ENCODE measurements around the gene MAN2A1.

Gene MAN2A1

DNA sequence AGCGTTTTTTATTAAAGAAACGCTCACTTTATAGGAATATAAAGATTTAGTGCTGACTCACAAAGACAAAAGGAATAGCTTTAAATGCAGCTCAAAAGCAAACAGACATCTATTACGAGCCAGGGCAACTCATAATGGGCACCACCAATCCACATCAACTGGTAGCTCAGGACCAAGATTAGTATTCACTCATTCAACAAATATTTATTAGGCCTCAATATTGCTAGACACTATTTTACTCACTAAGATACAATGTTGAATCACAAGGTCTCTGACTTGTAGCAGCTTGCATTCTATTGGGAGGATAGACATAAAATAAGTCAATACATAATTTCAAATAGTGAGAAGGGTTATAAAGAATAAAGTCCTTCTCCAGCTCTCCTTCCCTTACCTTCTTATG, 8.0 kb upstream of the MAN2A1 start:
- no peak for DNase-seq (ENCODE audit: low read depth in 4 of 4, low spot score in 1 of 4)

DNA sequence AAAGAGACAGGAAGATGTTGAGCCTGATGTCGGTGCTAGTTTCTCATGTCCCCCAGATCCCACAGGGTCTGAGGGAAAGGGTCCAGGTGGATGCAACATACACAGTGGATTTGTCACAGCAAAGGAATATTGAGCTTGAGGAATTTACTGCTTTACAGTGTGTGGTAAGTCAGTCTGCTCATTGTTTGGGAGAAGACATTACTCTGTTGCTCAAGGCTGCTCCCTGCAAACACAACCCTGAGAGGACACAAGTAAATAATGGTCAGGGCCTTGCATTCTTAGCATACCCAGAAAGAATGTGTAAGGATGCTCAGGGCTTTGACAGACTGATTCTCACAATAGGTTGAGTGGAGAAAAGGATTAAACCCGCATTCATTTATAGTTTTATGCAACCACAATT, 7.3 kb upstream of the MAN2A1 start:
- no peak for DNase-seq (ENCODE audit: low read depth in 4 of 4, low spot score in 1 of 4)

- no peak for DNase-seq (ENCODE audit: low read depth in 4 of 4, low spot score in 1 of 4)
Measured at GRCh38 chr5:109685916-109686315, 3.8 kb upstream of the MAN2A1 start.

DNA sequence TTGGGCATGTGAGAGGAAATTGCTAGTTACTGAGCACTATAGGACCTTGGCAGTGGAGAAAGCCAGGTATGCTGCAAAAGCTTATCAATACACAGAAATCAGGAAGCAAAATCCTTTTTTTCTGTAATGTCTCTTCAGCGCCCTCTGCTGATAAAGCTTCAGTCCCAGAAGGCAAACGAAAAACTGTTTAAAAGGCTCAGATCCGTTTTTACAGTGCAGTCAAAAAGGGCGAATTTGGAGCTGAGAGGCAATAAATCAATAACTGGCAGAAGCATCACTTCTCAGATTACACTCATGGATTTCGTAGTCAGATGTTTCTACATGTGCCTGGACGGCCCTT, 1.1 kb upstream of the MAN2A1 start:
- peak in 1 of 4 experiments; percentile 5 for DNase-seq (ENCODE audit: low read depth in 4 of 4, low spot score in 1 of 4)

DNA sequence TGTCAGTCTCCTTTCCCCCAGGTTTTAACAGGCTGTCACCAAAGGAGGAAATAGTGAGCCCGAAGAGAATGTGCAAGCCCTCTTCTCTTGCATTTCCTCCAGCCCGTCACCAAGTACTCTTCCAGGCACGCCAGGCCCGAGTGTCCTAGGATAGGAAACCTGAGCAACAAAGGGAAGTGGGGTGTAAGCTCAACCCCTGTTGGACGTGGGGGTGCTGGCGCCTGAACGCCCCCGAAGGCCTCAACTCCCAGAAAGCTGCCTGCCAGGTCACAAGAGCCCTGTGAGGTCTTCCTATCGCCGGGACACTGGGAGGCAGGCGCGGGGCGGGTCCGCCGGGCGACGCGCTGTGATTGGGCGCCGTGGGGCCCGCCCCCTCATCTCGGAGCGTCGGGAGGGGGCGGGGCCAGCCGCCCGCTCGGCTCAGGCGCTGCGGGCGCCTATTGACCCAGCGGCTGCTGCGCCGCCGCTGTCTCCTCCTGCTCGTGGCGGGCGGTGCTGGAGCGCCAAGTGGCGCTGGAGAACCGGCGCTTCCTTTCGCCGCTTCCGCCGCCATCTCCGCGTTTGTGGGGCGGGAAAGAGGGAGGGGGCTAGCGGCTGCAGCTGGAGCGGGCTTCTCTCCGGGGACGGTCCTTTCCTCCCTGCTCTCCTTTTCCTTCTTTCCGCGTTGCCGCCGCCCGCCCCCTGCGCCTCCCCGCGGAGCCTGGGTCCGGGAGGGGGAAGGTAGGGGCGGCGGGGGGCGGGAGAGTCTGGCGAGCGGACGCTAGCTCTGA, 572 bp upstream of the MAN2A1 start:
- peak; percentile 50 to 74 (median 61) for DNase-seq (ENCODE audit: low read depth in 4 of 4, low spot score in 1 of 4)

- peak; percentile 6 to 28 (median 13) for DNase-seq (ENCODE audit: low read depth in 4 of 4, low spot score in 1 of 4)
Measured at GRCh38 chr5:109690242-109690974, 681 bp downstream of the MAN2A1 start.

GRCh38 chr5:109690975-109691574, 1.3 kb downstream of the MAN2A1 start:
- peak; percentile 5 to 21 (median 16) for DNase-seq (ENCODE audit: low read depth in 4 of 4, low spot score in 1 of 4)

DNA sequence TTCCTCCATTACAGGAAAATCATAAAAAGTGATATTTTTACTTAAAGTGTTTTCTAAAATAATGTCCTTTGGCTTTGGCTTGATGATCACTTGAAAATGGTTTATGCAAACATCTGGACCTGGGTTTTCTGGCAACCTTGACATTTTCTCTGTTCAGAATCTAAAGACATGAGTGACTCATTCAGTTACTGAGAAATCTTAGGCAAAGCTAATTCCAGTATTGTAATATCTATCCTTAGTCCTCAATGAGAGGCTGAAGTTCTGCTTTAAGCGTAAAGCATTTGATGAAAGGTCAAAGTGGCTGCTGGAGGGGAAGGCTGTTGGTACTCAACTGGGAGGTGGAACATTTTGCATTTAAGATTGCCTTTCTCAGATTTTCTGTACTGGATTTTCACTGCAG, 2.3 kb downstream of the MAN2A1 start:
- no peak for DNase-seq (ENCODE audit: low read depth in 4 of 4, low spot score in 1 of 4)

GRCh38 chr5:109692852-109693251, 3.1 kb downstream of the MAN2A1 start:
- DNase-seq (ENCODE audit: low read depth in 4 of 4, low spot score in 1 of 4) = no peak

GRCh38 chr5:109693535-109694400, 4.0 kb downstream of the MAN2A1 start:
- DNase-seq (ENCODE audit: low read depth in 4 of 4, low spot score in 1 of 4) = no peak

DNA sequence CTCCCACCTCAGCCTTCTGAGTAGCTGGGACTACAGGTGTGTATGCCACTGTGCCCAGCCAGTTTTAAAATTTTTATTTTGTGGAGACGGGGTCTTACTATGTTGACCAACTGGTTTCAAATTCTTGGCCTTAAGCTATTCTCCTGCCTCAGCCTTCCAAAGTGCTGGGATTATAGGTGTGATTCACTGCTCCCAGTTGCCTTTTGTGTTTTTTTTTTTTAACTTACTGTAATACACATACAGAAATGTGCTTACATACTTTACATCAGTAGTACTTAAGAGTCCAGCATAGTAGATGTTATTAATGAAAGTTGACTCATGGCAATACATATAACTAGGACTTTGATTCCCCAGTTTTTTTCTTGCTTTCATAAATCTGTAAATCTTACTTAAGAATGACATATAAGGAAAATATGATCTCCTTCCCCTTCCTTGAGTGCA, 4.7 kb downstream of the MAN2A1 start:
- no peak for DNase-seq (ENCODE audit: low read depth in 4 of 4, low spot score in 1 of 4)

DNA sequence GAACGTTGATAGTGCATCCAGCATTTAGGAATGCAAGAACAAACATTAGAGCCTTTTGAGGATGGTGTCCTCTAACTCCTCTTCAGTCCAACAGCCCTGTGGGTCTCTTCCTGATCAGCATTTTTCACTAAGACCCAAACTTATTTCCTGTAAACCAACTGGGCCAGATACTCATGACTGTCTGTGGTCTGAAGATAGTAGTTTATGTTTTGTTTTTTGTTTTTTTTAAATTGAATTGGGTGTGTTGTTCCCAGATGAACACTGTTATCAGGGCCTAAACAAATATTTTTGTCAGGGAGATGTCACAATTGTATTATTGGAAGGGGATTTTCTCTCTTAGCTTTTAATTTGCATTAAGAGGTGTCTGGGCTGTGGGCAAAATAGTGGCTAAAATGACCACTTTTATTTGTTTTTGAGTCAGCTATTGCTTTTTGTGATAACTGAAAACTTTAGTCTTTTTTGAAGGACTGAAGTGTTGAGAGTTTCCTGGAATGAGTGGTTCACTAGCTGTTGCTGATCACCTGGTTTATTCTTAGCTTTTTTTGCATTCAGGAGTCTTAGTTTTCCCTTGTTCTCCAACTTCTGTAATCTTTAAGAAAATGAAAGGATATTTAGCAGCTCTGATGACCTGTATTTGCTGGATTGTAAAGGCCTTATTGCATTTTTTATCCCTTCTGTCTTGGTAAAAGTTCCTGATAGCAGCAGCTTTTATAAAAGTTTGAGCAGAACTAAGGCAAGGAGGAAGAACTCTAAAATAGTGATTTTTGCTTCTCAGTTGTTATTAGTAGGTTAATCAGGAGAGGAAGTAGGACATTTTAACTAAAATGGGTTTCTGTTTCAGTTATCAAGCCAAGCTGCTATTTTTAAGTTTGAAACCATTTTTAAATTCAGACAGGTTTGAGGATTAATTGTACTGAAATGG, 5.5 kb downstream of the MAN2A1 start:
- DNase-seq (ENCODE audit: low read depth in 4 of 4, low spot score in 1 of 4) = no peak

DNA sequence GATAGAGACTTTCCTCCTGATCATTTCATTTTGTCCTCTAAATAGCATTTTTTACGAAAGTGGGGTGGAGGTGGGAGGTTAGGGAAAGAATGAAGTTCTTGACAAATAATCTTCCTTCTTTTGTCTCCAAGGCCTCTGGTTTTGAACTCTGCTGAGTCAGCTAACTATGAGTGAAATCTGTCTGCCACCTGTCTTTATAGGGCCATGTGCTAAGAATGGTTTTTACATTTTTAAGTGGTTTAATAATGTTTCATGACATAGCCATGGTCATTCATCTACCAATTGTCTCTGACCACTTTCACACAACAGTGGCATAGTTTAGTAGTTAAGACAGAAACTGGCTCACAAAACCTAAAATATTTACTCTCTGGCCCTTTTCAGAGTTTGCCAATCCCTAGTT, 7.6 kb downstream of the MAN2A1 start:
- DNase-seq (ENCODE audit: low read depth in 4 of 4, low spot score in 1 of 4) = no peak

DNA sequence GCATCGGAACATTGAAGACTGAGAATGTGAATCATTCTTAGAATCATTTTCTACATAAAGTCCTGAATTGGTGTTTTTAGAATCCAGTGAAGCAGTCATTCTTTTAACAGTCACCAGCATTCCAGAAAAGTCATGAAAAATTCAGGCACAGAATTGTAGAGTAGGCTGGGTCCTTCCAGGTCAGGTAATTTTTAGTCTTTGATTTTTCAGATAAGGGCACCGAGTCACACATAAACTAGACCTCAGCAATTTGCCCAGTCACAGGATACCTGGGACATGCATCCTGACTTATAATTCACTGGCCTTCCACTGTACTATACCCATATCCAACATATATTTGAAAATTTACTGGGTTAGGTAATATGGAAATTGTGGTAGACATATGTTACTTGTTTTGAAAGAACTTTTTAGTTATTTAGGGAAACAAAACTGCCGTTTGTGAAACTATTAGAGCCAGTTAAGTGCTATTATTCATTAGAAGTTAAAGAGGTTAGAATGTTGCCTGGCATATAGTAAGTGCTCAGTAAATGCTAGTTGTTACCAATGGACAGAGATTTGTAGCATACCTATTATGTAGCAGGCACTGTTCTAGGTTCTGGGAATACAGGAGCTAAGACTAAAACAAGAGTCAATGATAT, 10.9 kb downstream of the MAN2A1 start:
- no peak for DNase-seq (ENCODE audit: low read depth in 4 of 4, low spot score in 1 of 4)

DNA sequence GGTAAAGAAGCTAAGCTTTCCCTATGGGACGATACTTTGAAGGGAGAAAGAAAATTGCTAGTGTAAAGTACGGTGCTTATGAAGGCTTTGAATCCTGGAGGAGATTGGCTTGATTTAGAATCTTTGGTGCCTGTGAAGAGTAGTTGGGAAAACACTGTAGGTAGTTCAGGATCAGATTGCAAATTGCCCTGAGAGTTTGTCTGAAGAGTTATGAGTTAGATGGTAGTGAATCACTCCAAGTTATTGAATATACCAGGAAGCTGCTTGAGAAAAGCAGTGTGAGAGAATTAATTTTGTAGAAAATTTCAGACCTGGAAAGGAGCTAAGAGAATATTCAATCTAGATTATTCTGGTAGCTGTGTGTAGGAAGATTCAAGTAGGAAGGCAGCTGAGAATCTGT, 11.5 kb downstream of the MAN2A1 start:
- no peak for DNase-seq (ENCODE audit: low read depth in 4 of 4, low spot score in 1 of 4)

DNA sequence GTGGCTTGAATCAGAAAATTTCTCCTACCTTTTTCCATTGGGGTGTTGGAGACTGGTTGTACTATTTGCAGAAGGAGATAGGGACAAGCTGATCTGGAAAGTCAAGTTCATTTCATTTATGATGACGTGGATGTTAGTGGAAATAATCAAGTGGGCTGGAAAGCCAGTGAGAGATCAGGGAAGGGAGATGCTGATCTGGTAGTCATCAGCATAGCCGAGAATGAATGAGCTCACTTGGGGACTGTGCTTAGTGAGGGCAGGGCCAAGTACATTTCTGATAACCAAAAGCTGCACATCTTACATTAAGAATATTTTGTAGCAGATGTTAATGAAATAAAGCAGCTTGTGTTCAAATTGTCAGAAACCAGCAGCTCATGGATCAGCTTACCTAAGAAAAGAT, 12.1 kb downstream of the MAN2A1 start:
- no peak for DNase-seq (ENCODE audit: low read depth in 4 of 4, low spot score in 1 of 4)

DNA sequence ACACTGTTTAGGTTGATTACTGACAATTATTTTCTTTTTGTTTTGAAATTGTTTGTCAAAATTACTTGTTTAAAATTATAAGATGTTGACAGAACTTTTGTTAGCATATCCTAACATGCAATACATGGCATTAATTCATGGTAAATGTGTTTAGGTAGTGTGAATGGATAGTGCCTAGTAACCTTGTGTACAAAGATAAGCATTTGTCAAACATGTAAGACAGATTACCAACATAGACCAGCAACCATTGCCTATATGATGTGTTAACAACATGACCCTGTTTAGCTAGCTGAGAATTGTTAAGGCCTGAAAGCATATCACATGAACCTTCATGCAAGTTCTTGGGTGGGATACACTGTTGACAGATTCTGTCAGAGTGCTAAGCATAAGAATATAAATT, 13.4 kb downstream of the MAN2A1 start:
- no peak for DNase-seq (ENCODE audit: low read depth in 4 of 4, low spot score in 1 of 4)

DNA sequence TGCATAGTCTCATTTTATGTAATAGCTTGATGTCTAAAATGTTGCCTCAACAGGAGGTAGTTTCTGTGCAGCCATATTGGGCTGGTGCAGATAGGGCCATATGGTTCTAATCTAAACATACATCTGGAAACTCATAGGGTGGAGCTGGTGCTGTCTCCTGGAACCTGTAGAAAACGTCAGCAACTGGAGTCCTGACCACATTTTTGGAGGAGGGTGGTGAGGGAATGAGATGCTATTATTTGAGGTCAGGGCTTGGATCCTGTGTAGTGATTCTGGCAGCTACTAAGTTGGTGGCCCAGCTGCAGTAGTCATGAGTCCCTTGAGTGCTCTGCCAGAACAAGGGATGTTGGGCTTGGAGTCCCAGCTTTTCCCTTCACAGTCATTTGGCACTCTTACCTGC, 14.1 kb downstream of the MAN2A1 start:
- DNase-seq (ENCODE audit: low read depth in 4 of 4, low spot score in 1 of 4) = no peak

- DNase-seq (ENCODE audit: low read depth in 4 of 4, low spot score in 1 of 4) = no peak
Measured at GRCh38 chr5:109704282-109704952, 14.7 kb downstream of the MAN2A1 start.

All from stimulated activated CD4-positive, alpha-beta T cell treated with anti-CD3 and anti-CD28 coated beads, Interleukin-1b, Interleukin-23, amount 100 ng/mL, for 24 hours (primary cell).